Esophagus muscularis mucosa (tissue), 4 donors: Measurements from ENCODE around the gene SECISBP2. TPM values are rescaled to one million over a fixed set of nuclear protein-coding genes. Genes with fewer than 3 reads are reported as not detected.
A peak's percentile ranks its signal among the peaks of the same experiment; 100 is the strongest.

Experiments used
- DNase-seq: peaks from one replicate; pipeline ENCODE4 v3.0.0-alpha.2; 2017; ENCODE audit errors: extremely low spot score
- H3K27ac ChIP-seq, 4 donors: fragments of 200-600 bp; sonication (generic); replicated peaks in 1 of 4; 1 replicate in 3 of 4; 2 replicates in 1 of 4; pipeline ENCODE4 v1.5.1; 2016 to 2019; ENCODE audit warnings: mild to moderate bottlenecking in 1 of 4
- H3K27me3 ChIP-seq, 4 donors: fragments of 200-600 bp; sonication (generic); one replicate each; pipeline versions ENCODE4 v1.5.1 to v1.6.0; 2016 to 2019
- H3K36me3 ChIP-seq, 4 donors: fragments of 200-600 bp; sonication (generic); one replicate each; pipeline ENCODE4 v1.5.1; 2016 to 2019
- H3K4me1 ChIP-seq, 4 donors: fragments of 200-600 bp; sonication (generic); one replicate each; pipeline ENCODE4 v1.5.1; 2016 to 2019
- H3K4me3 ChIP-seq, 4 donors: fragments of 200-600 bp; sonication (generic); 1 replicate in 2 of 4; 2 replicates in 2 of 4; pipeline ENCODE4 v1.5.1; 2016 to 2019; ENCODE audit warnings: mild to moderate bottlenecking in 4 of 4, moderate library complexity in 1 of 4
- H3K9me3 ChIP-seq, 4 donors: fragments of 200-600 bp; sonication (generic); 1 replicate in 3 of 4; 2 replicates in 1 of 4; pipeline ENCODE4 v1.5.1; 2016 to 2019
- CTCF ChIP-seq, 3 experiments: fragments of 200-600 bp in 2 of 3; fragments of 450-650 bp in 1 of 3; sonication (generic) in 2 of 3; IDR thresholded peaks; one replicate each; pipeline ENCODE4 v1.5.1; 2017 to 2019; ENCODE audit warnings: antibody characterized with exemption in 3 of 3, mild to moderate bottlenecking in 2 of 3, moderate library complexity in 1 of 3
- EP300 ChIP-seq: sonication (generic); formaldehyde crosslinking; IDR thresholded peaks from one replicate; pipeline ENCODE4 v1.6.1; 2017; ENCODE audit warnings: antibody characterized with exemption
- POLR2A ChIP-seq: fragments of 450-650 bp; IDR thresholded peaks from one replicate; pipeline ENCODE4 v1.6.1; 2017; ENCODE audit warnings: antibody characterized with exemption, moderate library complexity, mild to moderate bottlenecking, low read depth
- POLR2AphosphoS5 ChIP-seq, 2 donors: sonication (generic); formaldehyde crosslinking; IDR thresholded peaks; one replicate each; pipeline ENCODE4 v1.6.1; 2017; ENCODE audit warnings: antibody characterized with exemption in 2 of 2
- WGBS: methylation state at CpG from one replicate; pipeline ENCODE4 v1.1.5; 2018; 5-methylcytosine and 5-hydroxymethylcytosine counted together
- intact Hi-C: fragments of 100-400 bp; cut with DNase I; formaldehyde crosslinking; loops from one replicate; pipeline ENCODE4 v1.15.1; 2023
- total RNA-seq, 4 donors: library from RNA; depleted of rRNA; stranded (reverse); fragments of >200 nt; gene quantifications; one replicate each; pipeline versions ENCODE4 v1.1.0 to v1.2.1, GENCODE V29; 2016

Gene SECISBP2
- total RNA-seq, 4 donors from 2014 or later, result 24.0 to 32.8 (median 29.0) TPM

GRCh38 chr9:89351584-89352300 is 33.4 kb downstream of the SECISBP2 start:
- TF ChIP-seq POLR2A, result no peak
- TF ChIP-seq CTCF (IDR thresholded peaks at IDR 0.05), result no peak
- no peak for TF ChIP-seq POLR2AphosphoS5 (IDR thresholded peaks at IDR 0.05)
- TF ChIP-seq EP300, result no peak
- Histone ChIP-seq H3K9me3 (no peaks in the 10 kb centered on the region), H3K4me1 (peaks cover 0 to 5% (median 0%) of the 10 kb centered on the region in 4 donors), H3K36me3 (peaks cover 68 to 100% (median 93%) of the 10 kb centered on the region in 4 donors), H3K27me3 (no peaks in the 10 kb centered on the region), H3K4me3 (no peak overlapping the region), H3K27ac (no peak overlapping the region)
- intact Hi-C loops, result no loop called here
- WGBS, result 100% methylated on average over 6 of the region's 6 CpGs
- DNase-seq, result peak; percentile 45

DNA sequence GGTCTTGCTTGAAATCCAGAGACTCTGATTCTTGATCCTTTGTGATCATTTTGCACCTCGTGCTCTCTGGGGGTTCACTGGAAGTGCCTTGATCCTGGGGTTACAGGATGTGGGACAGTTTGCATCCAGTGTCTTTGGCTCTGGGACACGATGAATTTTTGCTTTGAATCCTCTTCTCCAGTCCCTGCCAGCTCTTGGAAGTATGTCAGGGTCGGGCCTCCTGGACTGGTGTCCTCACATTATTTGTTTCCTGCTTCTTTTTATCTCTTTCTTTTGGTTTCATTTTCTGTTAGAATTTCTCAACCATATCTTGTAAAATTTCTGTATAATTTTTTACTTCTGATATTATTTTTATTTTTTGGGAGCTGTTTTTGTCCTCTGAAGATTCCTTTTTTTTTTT is 34.2 kb downstream of the SECISBP2 start:
- Histone ChIP-seq H3K4me3 (no peak overlapping the region), H3K9me3 (no peaks in the 10 kb centered on the region), H3K36me3 (peaks cover 69 to 100% (median 93%) of the 10 kb centered on the region in 4 donors), H3K27me3 (no peaks in the 10 kb centered on the region), H3K4me1 (peaks cover 0 to 5% (median 0%) of the 10 kb centered on the region in 4 donors), H3K27ac (no peak overlapping the region)
- intact Hi-C loops, result no loop called here
- no peak for DNase-seq
- no peak for TF ChIP-seq EP300
- no peak for TF ChIP-seq POLR2AphosphoS5 (IDR thresholded peaks at IDR 0.05)
- TF ChIP-seq CTCF (IDR thresholded peaks at IDR 0.05), result no peak
- no peak for TF ChIP-seq POLR2A
- WGBS, result 51% methylated on average over 3 of the region's 3 CpGs

- peaks cover 69 to 100% (median 93%) of the 10 kb centered on the region in 4 donors for H3K36me3 ChIP-seq
- H3K4me1 ChIP-seq, result peaks cover 0 to 5% (median 0%) of the 10 kb centered on the region in 4 donors
- no peak for TF ChIP-seq POLR2A
- TF ChIP-seq POLR2AphosphoS5 (IDR thresholded peaks at IDR 0.05), result no peak
- TF ChIP-seq CTCF (IDR thresholded peaks at IDR 0.05), result no peak
- TF ChIP-seq EP300, result no peak
- H3K27ac ChIP-seq, result no peak overlapping the region
- H3K9me3 ChIP-seq, result no peaks in the 10 kb centered on the region
- 87% methylated on average over 7 of the region's 8 CpGs for WGBS
- H3K27me3 ChIP-seq, result no peaks in the 10 kb centered on the region
- intact Hi-C loops, result no loop called here
- DNase-seq, result peak; percentile 75
- no peak overlapping the region for H3K4me3 ChIP-seq
These were observed 34.8 kb downstream of the SECISBP2 start for GRCh38 chr9:89352874-89353649.

GRCh38 chr9:89353989-89354388 is 35.7 kb downstream of the SECISBP2 start:
- TF ChIP-seq POLR2AphosphoS5 (IDR thresholded peaks at IDR 0.05) (no peak), POLR2A (no peak), CTCF (IDR thresholded peaks at IDR 0.05) (no peak), EP300 (no peak)
- WGBS, result 83% methylated on average over 3 of the region's 3 CpGs
- H3K4me1 ChIP-seq, result peaks cover 0 to 8% (median 3%) of the 10 kb centered on the region in 4 donors
- H3K36me3 ChIP-seq, result peaks cover 68 to 100% (median 93%) of the 10 kb centered on the region in 4 donors
- no peak overlapping the region for H3K27ac ChIP-seq
- intact Hi-C loops, result no loop called here
- H3K9me3 ChIP-seq, result no peaks in the 10 kb centered on the region
- no peak overlapping the region for H3K4me3 ChIP-seq
- DNase-seq, result no peak
- H3K27me3 ChIP-seq, result no peaks in the 10 kb centered on the region
